ENCODE results near the gene KNDC1. TPM values are rescaled to one million over a fixed set of nuclear protein-coding genes. Genes with fewer than 3 reads are reported as not detected.
"Not testable (repeated sequence)": the region's sequence is repeated elsewhere in the genome, so short reads cannot be mapped to it uniquely, and the experiment has no call there.

The KNDC1 gene
- total RNA-seq, 1 donor from 2014 or later = not detected

- peaks cover 16% of the 10 kb centered on the region for H3K4me1 Mint-ChIP-seq (ENCODE audit: unreplicated experiment)
- no peak for TF ChIP-seq CTCF (IDR thresholded peaks at IDR 0.05)
- no peak overlapping the region for H3K4me3 Mint-ChIP-seq (ENCODE audit: unreplicated experiment)
- peaks cover 64% of the 10 kb centered on the region for H3K27me3 Mint-ChIP-seq (ENCODE audit: unreplicated experiment)
- H3K36me3 Mint-ChIP-seq (ENCODE audit: unreplicated experiment) = no peaks in the 10 kb centered on the region
- DNase-seq (ENCODE audit: extremely low spot score, unreplicated experiment) = no peak
- no peaks in the 10 kb centered on the region for H3K9me3 Mint-ChIP-seq (ENCODE audit: unreplicated experiment)
- no peak overlapping the region for H3K27ac Mint-ChIP-seq (ENCODE audit: unreplicated experiment)
Observed at GRCh38 chr10:133230387-133231195, 70.6 kb downstream of the KNDC1 start.

- H3K27ac Mint-ChIP-seq (ENCODE audit: unreplicated experiment) = no peak overlapping the region
- peaks cover 15% of the 10 kb centered on the region for H3K4me1 Mint-ChIP-seq (ENCODE audit: unreplicated experiment)
- no peak for TF ChIP-seq CTCF (IDR thresholded peaks at IDR 0.05)
- no peaks in the 10 kb centered on the region for H3K36me3 Mint-ChIP-seq (ENCODE audit: unreplicated experiment)
- DNase-seq (ENCODE audit: extremely low spot score, unreplicated experiment) = no peak
- H3K27me3 Mint-ChIP-seq (ENCODE audit: unreplicated experiment) = peaks cover 68% of the 10 kb centered on the region
- peak overlapping the region; percentile 22 for H3K4me3 Mint-ChIP-seq (ENCODE audit: unreplicated experiment)
- H3K9me3 Mint-ChIP-seq (ENCODE audit: unreplicated experiment) = no peaks in the 10 kb centered on the region
Observed at GRCh38 chr10:133231244-133231945, 71.4 kb downstream of the KNDC1 start.

GRCh38 chr10:133231946-133232574 is 72.0 kb downstream of the KNDC1 start:
- Mint-ChIP-seq H3K4me3 (ENCODE audit: unreplicated experiment) (no peak overlapping the region), H3K4me1 (ENCODE audit: unreplicated experiment) (peaks cover 15% of the 10 kb centered on the region), H3K9me3 (ENCODE audit: unreplicated experiment) (no peaks in the 10 kb centered on the region), H3K27ac (ENCODE audit: unreplicated experiment) (no peak overlapping the region), H3K27me3 (ENCODE audit: unreplicated experiment) (peaks cover 62% of the 10 kb centered on the region), H3K36me3 (ENCODE audit: unreplicated experiment) (no peaks in the 10 kb centered on the region)
- no peak for DNase-seq (ENCODE audit: extremely low spot score, unreplicated experiment)
- no peak for TF ChIP-seq CTCF (IDR thresholded peaks at IDR 0.05)

- peaks cover 60% of the 10 kb centered on the region for H3K27me3 Mint-ChIP-seq (ENCODE audit: unreplicated experiment)
- H3K27ac Mint-ChIP-seq (ENCODE audit: unreplicated experiment); H3K36me3 Mint-ChIP-seq (ENCODE audit: unreplicated experiment); H3K4me3 Mint-ChIP-seq (ENCODE audit: unreplicated experiment); H3K9me3 Mint-ChIP-seq (ENCODE audit: unreplicated experiment); DNase-seq (ENCODE audit: extremely low spot score, unreplicated experiment): not testable (repeated sequence)
- H3K4me1 Mint-ChIP-seq (ENCODE audit: unreplicated experiment) = peaks cover 12% of the 10 kb centered on the region
Observed at GRCh38 chr10:133234796-133235195, 74.8 kb downstream of the KNDC1 start.

- Mint-ChIP-seq H3K36me3 (ENCODE audit: unreplicated experiment) (no peaks in the 10 kb centered on the region), H3K4me1 (ENCODE audit: unreplicated experiment) (peaks cover 12% of the 10 kb centered on the region), H3K27me3 (ENCODE audit: unreplicated experiment) (peaks cover 60% of the 10 kb centered on the region), H3K27ac (ENCODE audit: unreplicated experiment) (no peak overlapping the region), H3K9me3 (ENCODE audit: unreplicated experiment) (no peaks in the 10 kb centered on the region), H3K4me3 (ENCODE audit: unreplicated experiment) (no peak overlapping the region)
- no peak for TF ChIP-seq CTCF (IDR thresholded peaks at IDR 0.05)
- DNase-seq (ENCODE audit: extremely low spot score, unreplicated experiment) = no peak
Observed at GRCh38 chr10:133235265-133235855, 75.3 kb downstream of the KNDC1 start.

Measured in osteocyte (in vitro differentiated cells).